Measurements from ENCODE around the gene OGDH.
"Not testable (repeated sequence)": the region's sequence is repeated elsewhere in the genome, so short reads cannot be mapped to it uniquely, and the experiment has no call there.

Gene OGDH

DNA sequence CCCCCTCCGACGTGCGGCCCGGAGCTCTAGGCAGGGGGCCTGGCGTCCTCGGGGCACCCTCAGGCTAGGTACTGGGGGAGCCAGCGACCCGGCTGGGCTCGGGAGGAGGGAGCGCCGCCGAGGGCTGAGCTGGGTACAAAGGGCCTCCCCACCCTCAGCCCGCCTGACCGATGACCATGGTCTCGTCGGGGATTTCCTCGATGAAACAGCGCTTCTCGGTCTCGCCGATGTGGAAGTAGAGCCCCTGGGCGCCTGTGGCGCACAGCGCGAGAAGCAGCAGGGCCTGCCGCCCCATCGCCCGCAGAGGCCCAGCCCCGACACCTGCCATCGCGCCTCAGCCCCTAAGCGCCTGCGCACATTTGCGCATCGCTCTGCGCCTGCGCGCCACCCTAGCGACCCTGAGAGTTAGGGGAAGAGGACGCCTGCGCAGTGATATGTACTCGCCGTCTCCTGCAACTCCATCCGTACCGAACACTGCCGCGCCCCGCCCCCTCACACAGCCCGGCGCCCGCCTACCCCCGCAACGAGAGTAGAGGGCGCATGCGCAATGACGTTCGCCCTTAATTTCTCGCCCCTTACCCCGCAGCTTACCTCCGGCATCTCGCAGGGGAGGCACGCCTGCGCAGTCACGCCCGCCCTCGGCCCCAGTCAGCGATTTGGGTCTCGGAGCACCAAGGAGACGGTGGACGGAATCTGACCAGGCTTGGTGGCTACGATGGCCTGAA lies 24.4 kb upstream of the OGDH start, which contains the start of gene TMED4:
TMED4 (minus strand) TSS at position 353 of the 725 bp plus-strand sequence; CDS start at position 328, 25 bp downstream.
- DNase-seq = peak; percentile 100

DNA sequence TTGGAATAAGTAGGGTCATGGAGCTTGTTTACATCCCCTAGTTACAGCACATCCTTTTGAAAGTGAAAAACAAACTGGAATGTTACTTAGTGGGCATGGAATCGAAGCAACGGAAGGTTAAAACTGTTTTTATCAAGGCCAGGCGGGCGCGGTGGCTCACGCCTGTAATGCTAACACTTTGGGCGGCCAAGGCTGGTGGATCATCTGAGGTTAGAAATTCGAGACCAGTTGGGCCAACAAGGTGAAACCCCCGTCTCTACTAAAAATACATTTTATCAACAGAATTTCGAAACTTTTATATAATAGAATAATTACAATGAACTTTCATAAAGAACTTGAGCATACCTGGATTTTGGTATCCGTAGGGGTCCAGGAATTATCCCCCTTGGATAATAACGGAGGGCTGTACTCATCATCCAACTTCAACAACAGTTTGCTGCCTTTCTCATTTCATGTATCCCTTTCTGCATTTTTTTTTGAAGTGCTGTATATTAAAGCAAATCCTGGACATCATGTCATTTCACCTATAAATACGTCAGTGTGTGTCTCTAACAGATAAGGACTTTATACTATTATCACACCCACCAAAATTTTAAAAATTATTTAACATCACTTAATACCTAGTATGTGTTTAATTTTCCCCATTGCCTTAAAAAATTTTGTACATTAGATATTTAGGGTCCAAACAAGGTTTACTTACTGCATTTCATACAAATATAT lies 23.1 kb upstream of the OGDH start:
- DNase-seq = no peak

DNA sequence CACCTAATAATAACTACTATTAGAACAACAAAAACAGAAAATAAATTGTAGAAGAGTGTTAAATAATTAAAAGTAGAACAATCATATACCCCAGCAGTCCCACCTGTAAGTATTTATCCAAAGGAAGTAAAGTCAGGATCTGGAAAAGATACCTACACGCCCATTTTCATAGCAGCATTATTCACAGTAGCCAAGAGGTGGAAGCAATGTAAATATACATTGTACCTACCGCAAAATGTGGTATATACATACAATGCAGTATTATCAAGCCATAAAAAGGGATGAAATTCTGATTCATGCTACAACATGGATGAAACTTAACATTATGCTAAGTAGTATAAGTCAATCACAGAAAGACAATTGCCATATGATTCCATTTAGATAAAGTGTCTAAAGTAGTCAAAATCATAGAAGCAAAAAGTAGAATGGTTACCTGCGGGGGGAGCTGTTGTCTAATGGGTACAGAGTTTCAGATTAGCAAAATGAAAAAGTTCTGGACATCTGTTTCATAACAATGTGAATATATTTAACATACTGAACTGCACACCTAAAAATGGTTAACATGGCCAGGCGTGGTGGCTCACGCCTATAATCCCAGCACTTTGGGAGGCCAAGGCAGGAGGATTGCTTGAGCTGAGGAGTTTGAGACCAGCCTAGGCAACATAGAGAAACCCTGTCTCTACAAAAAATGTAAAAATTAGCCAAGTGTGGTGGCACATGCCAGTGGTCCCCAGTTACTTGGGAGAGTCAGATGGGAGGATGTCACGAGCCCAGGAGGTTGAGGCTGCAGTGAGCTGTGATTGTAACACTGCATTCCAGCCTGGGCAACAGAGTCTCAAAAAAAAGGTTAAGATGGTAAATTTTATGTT lies 18.4 kb upstream of the OGDH start:
- peak; percentile 55 to 64 for DNase-seq

DNA sequence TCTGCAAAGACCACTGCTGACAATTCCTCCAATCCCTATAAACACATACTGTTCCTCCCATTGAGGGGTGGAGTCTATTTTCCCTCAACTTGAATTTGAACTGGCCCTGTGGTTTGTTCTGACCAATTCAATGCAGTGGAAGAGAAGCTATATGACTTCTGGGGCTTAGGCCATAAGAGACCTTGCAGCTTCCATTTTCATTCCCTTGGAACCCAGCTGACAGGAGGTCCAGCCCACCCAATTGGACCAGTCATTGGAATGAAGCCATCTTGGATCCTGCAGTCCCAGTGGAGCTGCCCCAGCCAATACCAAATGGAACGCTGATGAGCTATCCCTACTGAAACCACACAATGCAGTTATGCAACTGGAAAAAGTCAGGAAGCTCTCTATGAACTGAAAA lies 15.5 kb upstream of the OGDH start:
- DNase-seq = no peak

DNA sequence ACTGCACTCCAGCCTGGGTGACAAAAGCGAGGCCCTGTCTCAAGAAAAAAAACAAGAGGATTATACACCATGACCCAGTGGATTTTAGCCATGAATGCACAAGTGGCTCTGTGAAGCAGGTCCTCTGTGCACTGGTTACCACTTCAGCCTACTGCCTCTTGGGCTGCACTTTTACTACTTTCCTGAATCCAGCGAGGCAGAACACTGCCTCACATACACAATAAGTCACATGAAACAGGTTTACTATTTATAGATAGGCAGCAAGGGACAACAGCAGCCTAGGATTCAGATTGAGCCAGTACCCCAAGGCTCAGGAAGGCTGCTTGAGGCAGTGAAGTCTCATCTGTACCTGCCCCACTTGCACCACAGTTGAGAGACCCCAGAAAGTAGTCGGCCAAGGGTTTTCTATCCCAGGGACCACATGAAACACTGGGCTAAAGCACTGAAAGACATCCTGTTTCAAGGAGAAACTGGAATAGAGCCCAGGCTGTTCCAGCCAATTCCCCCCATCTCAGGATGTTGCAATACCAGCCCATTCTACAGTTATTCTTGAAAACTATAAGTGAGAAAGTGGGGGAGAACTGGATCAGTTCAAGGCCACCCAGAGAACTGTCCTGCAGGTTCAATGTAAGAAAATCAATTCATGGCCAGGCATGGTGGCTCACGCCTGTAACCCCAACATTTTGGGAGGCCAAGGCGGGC lies 10.3 kb upstream of the OGDH start:
- DNase-seq = no peak

DNA sequence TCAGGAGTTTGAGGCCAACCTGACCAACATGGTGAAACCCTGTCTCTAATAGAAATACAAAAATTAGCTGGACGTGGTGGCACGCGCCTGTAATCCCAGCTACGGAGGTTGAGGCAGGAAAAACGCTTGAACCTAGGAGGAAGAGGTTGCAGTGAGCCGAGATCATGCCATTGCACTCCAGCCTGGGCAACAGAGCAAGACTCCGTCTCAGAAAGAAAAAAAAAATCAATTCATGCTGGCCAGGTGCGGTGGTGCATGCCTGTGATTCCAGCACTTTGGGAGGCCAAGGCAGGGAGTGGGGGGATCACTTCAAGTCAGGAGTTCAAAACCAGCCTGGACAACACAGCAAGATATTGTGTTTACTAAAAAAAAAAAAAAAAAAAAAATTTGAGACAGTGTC lies 9.2 kb upstream of the OGDH start:
- DNase-seq = not testable (repeated sequence)

DNA sequence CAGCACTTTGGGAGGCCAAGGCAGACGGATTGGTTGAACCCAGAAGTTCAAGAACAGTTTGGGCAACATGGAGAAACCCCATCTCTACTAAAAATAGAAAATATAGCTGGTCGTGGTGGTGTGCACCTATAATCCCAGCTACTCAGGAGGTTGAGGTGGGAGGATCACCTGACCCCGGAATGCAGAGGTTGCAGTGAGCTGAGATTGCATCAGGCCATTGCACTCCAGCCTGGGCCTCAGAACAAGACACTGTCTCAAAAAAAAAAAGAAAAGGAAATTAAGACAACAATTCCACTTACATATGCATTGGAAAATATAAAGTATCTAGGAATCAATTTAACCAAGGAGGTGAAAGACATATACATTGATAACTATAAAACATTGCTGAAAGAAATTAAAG lies 7.2 kb upstream of the OGDH start:
- no peak for DNase-seq

DNA sequence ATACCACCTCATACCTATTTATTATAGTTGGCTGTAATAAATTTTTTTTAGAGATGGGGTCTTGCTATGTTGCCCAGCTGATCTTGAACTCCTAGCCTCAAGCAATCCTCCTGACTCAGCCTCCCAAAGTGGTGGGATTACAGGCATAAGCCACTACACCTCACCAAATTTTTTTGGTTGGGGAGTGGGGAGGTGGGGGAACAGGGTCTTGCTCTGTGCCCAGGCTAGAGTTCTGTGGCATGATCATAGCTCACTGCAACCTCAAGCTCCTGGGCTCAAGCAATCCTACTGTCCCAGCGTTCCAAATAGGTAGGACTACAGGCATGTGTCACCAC lies 3.9 kb upstream of the OGDH start:
- no peak for DNase-seq

DNA sequence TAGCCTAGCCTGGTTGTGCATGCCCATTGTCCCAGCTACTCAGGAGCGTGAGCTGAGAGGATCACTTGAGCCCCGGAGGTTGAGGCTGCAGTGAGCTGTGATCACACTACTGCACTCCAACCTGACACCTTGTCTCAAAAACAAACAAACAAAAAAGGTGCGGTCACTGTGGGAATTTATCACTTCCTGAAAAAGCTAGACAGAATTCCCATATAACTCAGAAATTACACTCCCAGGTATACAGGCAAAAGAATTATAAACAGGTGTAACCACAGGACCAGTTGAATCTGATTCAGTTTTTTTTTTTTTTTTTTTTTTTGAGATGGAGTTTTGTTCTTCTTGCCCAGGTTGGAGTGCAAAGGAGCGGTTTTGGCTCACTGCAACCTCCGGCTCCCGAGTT lies 3.2 kb upstream of the OGDH start:
- DNase-seq = no peak

DNA sequence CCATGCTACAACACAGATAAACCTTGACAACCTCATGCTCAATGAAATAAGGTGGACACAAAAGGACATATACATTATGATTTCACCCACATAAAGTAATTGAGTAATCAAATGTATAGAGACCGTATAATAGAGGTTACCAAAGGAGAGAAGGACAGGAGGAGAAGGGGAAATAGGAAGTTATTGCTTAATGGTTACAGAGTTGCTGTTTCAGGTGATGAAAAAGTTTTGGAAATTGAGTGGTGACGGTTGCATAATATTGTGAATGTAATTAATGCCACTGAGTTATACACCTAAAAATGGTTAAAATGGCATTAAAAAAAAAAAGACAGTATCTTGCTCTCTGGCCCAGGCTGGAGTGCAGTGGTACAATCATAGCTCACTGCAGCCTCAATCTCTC lies 1.5 kb upstream of the OGDH start:
- DNase-seq = no peak

DNA sequence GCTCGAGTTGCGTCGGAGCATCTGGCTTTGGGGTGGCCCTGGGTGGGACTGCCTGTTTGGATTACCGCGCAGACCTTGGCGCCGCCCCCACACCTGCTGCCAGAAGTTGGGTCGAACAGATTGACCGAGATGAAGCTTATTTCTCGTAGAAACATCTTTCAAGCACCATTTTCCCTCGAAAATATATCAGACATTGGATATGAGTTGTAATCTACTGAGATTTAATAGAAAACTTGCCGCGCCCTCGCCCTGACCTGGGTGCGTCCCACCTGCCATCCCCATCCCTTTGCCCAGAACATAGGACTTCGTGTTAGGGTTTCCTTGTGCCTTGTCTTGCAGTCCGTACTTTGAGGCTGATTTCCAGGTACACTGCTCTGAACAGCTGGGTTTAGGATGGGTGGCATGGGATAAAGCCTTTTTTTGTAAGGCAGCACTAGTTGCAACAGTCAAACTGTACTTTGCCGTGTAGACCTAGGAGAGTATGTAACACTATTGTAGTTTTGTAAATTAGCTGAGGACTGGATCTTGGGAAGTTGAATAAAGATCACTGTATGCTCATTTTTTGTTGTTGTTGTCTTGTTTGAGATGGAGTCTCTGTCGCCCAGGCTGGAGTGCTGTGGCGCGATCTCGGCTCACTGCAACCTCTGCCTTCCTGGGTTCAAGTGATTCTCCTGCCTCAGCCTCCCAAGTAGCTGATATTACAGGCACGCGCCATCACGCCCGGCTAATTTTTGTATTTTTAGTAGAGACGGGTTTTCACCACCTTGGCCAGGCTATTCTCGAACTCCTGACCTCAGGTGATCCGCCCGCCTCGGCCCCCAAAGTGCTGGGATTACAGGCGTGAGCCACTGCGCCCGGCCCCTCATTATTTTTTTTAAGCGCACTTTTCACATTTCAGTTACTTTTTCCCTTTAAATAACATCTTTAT lies 978 bp downstream of the OGDH start:
- no peak for DNase-seq

DNA sequence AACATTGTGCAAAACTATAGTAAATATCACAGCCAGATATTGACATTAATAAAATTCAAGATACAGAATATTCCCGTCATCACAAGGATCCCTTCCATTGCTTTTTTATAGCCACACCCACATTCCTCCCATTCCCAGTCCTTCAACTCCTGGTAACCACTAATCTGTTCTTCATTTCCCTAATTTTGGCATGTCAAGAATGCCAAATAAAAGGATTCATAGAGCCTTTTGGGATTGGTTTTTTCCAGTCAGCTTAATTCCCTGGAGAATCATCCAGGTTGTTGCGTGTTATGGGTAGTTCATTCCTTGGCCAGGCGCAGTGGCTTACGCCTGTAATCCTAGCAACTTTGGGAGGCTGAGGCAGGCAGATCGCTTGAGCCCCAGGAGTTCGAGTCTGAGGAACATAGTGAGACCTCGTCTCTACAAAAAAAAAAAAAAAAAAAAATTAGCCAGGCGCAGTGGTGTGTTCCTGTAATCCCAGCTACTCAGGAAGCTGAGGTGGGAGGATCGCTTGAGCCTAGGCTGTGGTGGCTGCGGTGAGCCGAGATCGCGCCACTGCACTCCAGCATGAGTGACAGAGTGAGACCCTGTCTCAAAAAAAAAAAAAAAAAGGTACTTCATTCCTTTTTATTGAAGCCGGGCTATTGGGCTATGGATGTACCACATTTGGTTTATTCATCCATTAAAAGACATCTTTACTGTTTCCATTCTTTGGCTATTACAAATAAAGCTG lies 2.7 kb downstream of the OGDH start:
- no peak for DNase-seq

DNA sequence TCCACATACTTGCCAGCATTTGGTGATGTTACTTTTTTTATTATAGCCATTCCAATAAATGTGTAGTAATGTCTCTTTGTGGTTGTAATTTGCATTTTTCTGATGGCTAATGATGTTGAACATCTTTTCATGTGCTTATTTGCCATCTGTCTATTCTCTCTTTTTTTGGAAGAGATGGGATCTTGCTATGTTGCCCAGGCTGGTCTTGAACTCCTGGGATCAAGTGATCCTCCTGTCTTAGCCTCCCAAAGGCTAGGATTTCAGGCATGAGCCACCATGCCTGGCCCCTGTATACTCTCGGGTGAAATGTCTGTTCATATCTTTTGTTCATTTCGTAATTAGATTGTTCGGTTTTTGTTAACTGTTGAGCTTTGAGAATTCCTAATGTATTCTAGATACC lies 3.4 kb downstream of the OGDH start:
- DNase-seq = no peak

DNA sequence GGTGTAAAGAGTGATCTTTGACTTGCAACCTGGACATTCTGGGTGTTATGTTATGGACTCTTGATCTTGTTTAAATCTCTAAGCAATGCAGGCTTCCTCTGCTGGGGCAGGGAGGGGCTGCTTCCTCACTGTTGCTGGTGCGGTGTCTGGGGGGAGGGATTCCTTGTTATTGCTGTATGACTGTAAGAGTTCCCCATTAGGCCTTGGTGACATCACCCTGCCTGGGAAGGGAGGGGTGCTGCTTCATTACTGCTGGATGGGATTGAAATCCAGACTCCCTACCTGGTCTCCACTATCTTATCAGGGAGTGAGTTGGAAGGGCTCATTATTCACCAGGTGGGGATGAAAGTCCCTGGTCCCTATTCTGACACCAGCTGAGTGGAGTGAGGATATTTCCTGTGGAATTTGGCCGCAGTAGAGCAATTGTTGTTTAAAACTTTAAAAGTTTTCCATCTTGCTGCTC lies 8.8 kb downstream of the OGDH start:
- no peak for DNase-seq

DNA sequence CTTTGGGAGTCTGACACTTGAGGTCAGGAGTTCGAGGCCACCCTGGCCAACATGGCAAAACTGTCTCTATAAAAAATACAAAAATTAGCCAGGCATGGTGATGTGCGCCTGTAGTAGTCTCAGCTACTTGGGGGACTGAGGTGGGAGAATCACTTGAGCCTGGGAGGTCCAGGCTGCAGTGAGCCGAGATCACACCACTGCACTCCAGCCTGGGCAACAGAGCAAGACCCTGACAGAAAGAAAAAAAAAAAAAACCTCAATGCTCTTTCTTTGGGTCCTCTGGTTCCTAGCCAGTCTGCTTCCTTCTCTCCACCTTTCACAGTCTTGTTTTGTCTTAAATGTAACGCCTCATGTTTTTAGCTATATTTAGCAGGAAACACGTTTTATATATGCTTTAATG lies 9.4 kb downstream of the OGDH start:
- no peak for DNase-seq

DNA sequence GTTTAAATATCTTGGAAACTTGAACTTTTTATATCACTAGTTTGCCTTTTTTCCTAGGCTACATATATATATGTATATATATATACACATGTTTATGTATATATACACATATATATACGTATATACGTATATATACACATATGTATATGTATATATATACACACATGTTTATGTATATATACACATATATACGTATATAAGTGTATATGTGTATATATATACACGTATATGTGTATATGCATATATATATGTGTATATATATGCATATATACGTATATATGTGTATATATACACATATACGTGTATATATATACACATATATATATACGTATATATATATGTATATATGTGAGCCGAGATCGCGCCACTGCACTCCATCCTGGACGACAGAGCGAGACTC lies 10.1 kb downstream of the OGDH start:
- no peak for DNase-seq

DNA sequence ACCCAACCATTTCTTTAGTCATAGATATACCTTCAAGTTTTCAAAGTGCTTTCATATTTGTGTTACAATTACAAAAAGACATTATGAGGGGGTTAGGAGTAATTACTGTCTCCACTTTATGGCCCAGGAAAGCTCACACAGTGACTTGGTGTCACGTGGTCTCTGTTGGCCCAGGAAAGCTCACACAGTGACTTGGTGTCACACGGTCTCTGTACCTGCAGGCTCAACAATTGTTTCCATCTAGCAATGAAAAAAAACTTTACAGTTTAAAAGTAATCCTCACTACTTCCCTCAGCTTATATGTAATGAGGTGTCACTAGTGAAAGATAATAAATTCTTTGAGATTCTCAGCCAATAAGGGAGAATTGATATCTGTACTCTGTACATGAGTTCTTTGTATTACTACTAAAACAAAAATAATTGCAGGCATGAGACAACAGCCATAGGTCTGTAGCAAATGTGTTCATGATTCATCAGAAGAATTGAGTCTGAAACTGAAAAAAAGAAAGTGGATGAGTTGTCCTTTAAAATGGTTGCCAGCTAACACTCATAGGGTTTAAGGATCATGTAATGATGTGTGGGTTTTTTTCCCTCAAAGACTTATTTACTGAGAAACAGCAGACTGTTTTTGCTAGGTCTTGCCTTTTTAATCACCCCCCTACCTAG lies 10.9 kb downstream of the OGDH start:
- DNase-seq = no peak

DNA sequence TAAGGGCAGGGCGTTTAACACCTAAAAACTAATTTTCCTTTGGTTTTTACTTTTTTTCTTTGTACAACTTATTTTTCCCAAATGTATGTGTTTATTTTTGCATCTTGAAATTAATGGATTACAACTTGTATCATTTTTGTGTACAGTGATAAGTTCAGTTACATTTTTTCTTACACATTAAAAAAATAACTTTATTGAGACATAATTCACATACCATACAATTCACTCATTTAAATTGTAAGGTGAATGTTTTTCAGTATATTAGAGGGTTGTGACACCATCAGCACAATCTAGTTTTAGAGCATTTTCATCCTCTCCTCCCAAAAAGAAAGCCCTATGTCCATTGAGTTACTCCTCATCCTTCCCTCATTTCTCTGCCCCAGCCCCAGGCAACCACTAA lies 11.6 kb downstream of the OGDH start:
- no peak for DNase-seq

DNA sequence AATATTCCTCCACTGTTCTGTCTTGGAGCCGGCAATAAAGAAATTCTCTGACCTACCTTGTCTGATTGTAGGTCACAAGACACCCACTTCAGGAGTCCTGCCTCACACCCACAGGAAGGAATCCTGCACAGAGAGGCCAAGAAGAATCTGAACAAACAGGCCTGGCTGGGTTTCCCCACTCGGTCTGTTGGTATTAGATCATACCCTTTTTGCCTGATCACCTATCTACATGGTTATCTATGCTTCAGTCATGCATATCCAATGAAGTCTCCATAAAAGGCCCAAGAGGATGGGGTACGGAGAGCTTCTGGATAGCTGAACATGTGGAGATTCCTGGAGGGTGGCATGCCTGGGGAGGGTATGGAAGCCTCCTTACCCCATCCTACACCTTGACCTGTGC lies 12.3 kb downstream of the OGDH start:
- no peak for DNase-seq

DNA sequence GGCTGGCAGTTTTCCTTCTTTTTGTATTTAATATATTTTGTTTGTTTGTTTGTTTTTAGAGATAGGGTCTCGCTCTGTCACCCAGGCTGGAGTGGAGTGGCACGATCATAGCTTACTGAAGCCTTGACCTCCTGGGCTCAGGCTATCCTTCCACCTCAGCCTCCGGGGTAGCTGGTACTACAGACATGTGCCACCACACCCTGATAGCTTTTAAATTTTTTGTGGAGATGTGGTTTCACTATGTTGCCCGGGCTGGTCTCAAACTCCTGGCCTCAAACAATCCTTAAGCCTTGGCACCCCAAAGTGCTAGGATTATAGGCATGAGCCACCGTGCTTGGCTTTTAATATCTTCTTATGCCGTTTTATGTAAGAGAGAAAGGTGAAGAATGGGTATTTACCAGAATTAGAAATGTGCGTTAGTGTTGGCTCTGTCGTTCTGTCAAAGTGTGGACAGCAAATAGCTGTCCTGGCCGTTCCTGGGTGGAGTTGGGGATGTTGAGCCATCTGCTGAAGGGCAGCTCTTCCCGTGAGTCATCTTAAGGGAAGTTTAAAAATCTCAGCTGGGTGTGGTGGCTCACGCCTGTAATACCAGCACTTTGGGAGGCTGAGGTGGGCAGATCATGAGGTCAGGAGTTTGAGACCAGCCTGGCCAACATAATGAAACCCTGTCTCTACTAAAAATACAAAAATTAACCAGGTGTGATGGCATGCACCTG lies 14.8 kb downstream of the OGDH start:
- DNase-seq = no peak
